DMS53 treated with DMSO at 0.1 percent for 48 hours (cell line): ENCODE measurements around the gene NEGR1.
A peak's percentile ranks its signal among the peaks of the same experiment; 100 is the strongest.

ENCODE experiments used
- DNase-seq: peaks from one replicate; lab custom pipeline; 2025; ENCODE audit not compliant: unreplicated experiment; lab: John Stamatoyannopoulos, UW

The NEGR1 gene

DNA sequence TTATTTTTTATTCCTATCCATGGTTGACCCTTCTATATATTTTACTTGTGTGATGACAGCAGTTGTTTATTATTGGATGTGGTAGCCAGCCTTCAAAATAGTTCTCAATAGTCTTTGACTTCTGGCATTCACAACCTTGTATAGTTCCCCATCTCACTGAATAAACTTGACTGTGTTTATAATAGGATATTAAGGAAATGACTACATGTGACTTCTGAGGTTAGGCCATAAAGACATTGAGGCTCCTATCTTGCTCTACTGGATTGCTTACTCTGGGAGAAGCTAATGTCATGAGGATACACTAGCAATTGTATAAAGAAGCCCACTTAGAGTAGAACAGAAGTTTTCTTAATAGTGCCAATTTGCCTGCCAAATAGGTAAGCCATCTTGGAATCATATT, 231.8 kb downstream of the NEGR1 start:
- no peak for DNase-seq

DNA sequence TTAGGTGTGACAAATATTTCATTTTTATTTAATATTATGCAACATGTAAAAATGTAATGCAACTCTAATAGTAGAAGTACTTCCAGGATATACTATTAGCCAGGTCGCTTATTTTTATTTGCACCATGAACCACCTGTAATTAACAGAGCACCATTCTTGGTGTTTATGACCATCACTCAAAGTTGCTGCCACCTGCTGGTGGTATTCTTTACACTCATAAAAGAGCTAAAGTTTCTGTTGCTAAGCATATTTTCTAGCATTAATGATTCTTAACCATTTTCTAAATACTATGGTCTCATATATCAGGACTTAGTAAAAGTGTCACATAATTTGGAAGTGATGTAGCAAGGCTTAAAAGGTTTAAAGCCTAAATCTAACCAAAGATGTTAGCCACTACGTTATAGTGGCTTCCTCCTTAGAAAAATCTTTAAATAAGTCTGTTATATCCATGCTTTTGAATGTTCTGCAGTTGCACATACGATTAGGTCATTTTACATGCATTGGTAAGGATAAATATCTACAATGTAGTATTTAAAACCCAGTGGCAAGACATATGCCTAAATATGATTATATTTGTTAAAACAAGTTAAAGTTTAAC, 244.5 kb downstream of the NEGR1 start:
- DNase-seq, result peak; percentile 66

- no peak for DNase-seq
Measured at GRCh38 chr1:72034827-72035226, 247.5 kb downstream of the NEGR1 start.

GRCh38 chr1:72023063-72023930, 259.0 kb downstream of the NEGR1 start:
- no peak for DNase-seq

- no peak for DNase-seq
Measured at GRCh38 chr1:72018562-72018961, 263.8 kb downstream of the NEGR1 start.

- no peak for DNase-seq
Measured at GRCh38 chr1:72015006-72015405, 267.3 kb downstream of the NEGR1 start.

GRCh38 chr1:72013161-72013560, 269.2 kb downstream of the NEGR1 start:
- no peak for DNase-seq

- DNase-seq, result no peak
Measured at GRCh38 chr1:72011721-72012120, 270.6 kb downstream of the NEGR1 start.

DNA sequence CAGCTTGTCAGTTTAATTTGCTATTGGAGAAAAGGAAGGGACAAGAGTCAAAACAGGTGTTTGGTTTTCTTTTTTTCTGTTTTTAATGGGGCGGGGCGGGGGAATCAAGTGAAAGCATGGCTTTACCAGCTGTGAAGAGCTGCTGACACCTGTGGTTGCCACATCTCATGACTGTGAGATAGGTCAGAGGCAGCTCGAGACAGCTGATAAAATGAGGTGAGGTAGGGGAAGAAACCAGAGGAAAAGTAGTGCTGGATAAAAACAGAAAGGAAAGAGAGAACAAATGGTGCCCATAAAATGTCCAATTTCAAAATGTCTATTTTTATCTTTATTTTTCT, 272.3 kb downstream of the NEGR1 start:
- DNase-seq, result peak; percentile 19

DNA sequence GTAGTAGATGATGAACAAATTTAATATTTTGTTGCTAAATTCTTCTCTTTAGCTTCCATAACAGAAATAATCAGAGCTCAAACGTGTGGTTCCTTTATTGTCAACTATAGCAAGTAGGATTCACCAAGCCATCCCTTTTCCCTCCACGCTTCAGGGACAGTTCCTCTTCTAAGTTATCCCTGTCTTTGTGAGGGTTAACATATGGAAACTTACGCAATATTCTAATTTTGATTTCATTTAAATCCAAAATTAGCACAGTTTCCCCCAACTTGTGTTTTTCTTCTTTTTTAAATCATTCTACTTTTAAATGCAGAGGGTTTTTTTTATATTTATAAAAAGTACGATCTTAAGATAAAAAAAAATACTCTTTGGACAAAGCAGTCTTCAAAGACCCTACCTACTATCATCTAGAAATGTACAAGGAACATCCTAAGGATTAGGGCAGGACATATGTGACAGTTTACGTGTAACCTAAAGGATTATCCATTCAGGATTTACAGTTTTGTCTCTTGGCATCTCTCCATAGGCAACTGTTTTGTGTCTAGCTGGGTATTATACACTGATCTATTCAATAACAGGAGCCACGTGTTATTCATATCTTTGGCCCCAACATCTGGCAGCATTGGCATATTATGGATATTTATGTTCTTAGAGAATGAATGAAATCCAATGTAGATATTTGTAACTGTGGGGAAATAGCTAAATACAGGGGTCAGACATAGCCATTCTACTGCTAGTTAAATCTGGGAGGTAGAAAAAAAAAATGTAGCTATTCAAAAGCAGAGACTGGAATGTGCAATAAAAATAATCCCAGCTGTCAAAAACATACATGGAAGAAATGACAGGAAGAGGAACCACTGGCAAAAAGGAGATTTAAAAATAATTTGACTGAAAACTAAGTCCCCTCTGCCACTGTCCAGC, 272.9 kb downstream of the NEGR1 start:
- DNase-seq, result no peak

GRCh38 chr1:72007312-72007711, 275.0 kb downstream of the NEGR1 start:
- no peak for DNase-seq

GRCh38 chr1:72006092-72006491, 276.2 kb downstream of the NEGR1 start:
- no peak for DNase-seq

DNA sequence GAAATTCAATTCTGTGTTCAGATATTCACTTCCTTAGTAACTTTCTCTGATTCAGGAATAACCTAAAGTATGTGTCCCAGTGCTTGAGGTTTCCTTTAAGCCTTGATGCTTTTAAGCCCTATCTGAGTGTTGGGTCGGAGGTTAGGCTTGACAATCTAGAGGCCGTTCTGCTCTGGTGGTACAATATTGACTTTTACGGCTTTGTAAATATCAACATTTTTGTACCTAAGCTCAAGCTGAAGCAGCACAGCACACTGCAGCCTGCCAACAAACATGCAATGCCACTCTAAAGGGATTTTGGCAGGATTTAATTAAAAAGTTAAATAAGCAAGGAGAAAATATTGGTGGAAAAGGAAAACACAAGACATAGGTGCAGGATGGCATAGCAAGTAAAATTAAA, 279.2 kb downstream of the NEGR1 start:
- DNase-seq, result peak; percentile 74

DNA sequence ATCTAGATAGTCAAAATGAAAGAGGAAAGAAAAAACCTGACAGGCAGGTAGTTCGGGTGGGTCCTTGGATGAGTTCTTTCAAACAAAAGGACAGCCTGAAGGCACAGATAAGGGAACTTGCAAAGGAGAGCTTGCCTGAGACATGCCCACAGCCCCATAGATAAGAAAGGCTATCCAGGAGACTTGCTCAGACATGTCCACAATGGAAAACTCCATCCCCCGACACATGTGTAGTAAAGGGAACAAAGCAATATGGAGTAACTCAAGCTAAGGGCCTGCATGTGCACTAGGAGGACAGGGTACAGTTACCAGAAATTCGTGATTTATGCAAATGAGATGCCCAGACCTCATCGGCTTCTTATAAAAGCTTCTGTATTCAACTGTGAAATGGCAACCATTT, 281.5 kb downstream of the NEGR1 start:
- DNase-seq, result no peak

- DNase-seq, result no peak
Measured at GRCh38 chr1:71994646-71995045, 287.7 kb downstream of the NEGR1 start.

- no peak for DNase-seq
Measured at GRCh38 chr1:71987181-71987580, 295.2 kb downstream of the NEGR1 start.

DNA sequence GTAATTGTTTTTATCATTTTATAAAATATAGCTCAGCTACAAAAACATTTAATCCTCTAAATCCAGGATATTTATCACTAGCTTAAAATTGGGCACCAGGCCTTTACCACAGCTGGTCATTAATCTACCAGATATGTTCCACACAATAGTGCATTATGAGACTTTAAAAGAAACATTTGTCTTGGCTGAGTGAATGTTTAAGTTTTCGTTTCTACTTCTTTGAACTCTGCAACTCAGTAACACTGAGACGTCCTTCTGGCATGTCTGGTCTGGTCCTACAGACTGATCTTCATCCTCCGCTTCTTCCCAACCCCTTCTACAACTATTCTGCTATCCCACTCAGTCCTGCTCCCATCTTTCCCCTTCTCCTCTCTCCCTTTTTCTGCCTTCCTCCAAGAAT, 296.2 kb downstream of the NEGR1 start:
- no peak for DNase-seq

- no peak for DNase-seq
Measured at GRCh38 chr1:71980556-71980955, 301.8 kb downstream of the NEGR1 start.

DNA sequence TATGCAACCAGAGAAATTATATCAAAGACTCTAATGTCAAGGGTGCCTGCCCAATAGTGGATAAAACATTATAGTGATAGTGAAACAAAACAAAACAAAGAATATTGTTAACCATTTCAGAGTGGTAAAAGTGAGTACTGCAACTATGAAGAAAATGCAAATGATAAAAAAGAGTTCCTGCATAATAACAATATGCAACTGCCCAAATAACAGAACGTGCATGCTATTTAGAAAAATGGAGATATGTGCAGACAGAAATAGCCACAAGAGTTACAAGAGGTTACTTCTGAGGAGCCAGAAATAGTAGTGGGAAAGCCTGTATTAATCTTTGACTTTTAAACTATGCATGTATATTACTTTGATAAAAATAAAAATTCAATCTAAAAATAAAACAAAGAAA, 302.5 kb downstream of the NEGR1 start:
- no peak for DNase-seq

DNA sequence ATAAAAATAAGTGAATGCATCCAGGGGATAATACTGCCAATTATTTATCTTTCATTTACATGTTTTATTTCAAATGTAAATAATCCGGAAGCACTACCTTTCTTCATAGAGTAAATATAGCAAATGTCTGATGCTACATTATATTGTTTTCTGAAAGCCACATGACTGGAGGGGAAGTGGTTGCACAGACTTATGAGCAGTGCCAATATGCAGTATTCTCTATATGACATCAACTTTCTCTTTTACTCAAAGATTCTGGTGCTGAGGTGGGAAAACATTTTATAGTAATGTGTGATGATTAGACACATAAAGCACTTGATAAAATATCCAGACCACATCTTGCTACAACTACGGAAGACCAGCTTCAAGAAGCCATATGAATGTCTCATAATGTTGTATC, 314.7 kb downstream of the NEGR1 start:
- no peak for DNase-seq

DNA sequence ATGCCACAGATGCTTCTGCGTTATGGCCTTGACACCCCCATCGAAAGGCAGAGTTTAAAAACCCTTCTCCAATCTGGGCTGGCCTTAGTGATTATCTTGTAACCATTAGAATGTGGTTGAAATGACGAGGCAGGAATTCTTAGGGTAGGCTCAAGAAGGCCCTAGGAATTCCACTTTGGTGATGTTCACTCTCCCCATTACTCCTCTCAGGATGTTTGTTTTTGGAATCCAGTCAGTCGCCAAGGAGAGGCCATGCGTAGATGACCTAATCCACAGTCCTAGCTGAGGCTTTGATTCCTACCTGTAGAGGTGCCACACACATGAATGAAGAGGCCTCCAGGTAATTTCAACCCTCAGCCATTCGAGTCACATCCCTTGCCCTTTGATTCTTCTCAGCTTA, 318.2 kb downstream of the NEGR1 start:
- DNase-seq, result no peak
